CD4-positive, alpha-beta T cell treated with Interleukin-6 for 4 hours (primary cell): ENCODE measurements around the gene ITPA.
"Not testable (repeated sequence)": the region's sequence is repeated elsewhere in the genome, so short reads cannot be mapped to it uniquely, and the experiment has no call there.

ENCODE experiments used
- DNase-seq: peaks from one replicate; pipeline ENCODE4 v3.0.0-alpha.2; 2020; ENCODE audit warnings: mixed read lengths

The ITPA gene

DNA sequence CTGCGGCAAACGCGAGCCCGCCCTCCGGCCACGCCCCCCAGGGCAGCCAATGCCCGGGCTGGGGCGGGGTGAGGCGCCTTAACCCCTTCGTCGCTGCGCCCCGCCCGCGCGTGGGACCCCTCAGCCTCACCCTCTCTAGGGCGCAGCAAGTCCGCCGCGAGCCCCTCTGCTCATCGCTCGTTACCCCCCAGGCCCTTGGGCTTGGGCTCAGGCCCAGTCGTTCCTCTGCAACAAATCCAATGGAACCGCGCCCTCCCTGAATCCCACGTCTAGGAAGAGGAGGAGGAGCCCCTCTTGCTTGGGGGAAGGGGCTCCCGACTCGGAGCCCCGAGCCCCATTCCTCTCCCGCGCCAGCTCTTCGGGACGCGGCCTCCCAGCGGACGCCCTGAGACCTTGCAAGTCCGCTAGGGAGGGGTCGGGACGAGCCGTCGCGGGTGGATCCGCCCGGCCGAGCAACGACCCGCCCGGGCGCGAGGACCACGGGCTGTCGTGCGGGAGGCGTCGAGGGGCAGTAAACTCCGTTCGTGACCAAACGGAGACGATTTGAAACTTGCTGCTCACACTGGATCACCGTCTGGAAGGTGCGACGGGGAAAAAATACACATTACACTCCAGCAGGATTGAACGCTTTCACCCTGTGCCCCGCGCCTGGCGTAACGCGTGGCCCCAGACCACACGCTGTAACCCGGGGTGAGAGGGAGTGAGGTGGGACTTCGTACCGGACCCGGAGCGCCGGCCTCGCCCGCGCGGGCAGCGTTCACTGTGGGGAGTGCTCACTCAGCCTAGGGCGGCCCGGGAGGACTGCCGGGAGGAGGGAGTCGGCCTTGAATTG is 35.5 kb upstream of the ITPA start:
- peak; percentile 96 for DNase-seq

- DNase-seq = no peak
Measured at GRCh38 chr20:3174442-3175261, 34.6 kb upstream of the ITPA start.

DNA sequence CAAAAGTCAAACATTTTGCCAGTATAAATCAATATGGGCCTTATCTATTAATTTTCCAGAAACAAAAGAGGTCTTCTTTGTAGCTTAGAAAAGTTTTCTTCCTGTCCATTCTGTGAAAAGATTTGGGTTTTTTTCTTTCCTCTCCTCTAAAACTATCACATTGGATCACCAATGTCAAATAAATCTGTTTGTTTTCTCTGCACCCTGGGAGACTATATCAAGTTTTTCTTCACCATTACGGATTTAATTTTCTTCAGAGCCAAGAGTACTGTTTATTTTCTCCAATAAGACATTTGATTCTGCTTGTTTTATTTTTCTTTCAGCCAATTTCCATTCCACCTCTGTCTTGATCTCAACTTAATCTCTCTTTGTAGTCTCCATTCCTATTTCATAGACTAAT is 34.0 kb upstream of the ITPA start:
- no peak for DNase-seq

DNA sequence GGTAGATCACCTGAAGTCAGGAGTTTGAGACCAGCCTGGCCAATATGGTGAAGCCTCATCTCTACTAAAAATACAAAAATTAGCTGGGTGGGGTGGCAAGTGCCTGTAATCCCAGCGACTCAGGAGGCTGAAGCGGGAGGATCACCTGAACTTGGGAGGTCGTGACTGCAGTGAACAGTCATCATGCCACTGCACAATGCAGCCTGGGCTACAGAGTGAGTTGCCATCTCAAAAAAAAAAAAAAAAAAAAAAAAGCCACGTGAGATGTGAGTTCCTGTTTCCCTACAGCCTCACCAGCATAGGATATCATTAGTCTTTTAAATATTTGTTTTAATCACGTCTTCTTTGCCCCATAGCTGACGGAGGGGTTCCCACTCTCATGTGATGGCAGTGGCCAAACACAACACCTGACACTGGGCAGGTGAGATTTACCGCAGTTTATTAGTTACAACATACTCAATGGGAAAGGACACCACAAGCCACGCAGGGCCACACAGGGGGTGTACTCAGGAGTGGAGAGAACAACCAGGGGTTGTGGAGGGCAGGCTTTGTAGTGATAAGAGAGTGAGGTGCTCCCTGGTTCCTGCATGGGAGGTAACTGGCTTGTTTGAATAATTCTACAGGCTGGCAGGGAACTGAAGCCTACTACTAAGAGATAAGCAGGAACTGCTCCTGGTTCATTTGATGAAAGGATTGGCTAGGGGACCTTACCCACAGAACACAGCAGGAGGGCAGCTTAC is 31.4 kb upstream of the ITPA start:
- DNase-seq = no peak

- no peak for DNase-seq
Measured at GRCh38 chr20:3180319-3180718, 29.0 kb upstream of the ITPA start.

- DNase-seq = no peak
Measured at GRCh38 chr20:3181270-3181669, 28.0 kb upstream of the ITPA start.

DNA sequence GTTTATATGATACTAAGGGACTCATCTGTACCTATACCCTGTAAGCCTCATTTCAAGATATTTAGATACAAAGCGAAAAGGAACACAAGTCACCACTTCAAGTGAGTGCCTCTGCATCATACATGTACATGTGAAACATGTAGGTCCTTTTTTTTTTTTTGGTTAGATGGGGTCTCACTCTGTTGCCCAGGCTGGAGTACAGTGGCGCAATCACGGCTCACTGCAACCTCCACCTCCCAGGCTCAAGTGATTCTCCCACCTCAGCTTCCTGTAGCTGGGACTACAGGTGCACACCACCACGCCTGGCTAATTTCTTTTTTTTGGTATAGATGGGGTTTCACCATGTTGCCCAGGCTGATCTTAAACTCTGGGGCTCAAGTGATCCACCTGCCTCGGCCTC is 26.9 kb upstream of the ITPA start:
- not testable (repeated sequence) for DNase-seq

- no peak for DNase-seq
Measured at GRCh38 chr20:3183896-3184612, 25.2 kb upstream of the ITPA start.

DNA sequence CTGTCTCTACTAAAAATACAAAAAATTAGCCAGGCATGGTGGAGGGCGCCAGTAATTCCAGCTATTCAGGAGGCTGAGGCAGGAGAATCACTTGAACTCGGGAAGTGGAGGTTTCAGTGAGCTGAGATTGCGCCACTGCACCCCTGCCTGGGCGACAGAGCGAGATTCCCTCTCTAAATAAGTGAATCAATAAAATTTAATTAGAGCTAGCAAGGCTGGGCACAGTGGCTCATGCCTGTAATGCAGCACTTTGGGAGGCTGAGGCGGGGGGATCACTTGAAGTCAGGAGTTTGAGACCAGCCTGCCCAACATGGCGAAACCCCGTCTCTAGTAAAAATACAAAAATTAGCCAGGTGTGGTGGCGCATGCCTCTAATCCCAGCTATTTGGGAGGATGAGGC is 21.4 kb upstream of the ITPA start:
- DNase-seq = not testable (repeated sequence)

GRCh38 chr20:3188823-3189413 is 20.4 kb upstream of the ITPA start:
- no peak for DNase-seq

- no peak for DNase-seq
Measured at GRCh38 chr20:3189561-3190131, 19.7 kb upstream of the ITPA start.

DNA sequence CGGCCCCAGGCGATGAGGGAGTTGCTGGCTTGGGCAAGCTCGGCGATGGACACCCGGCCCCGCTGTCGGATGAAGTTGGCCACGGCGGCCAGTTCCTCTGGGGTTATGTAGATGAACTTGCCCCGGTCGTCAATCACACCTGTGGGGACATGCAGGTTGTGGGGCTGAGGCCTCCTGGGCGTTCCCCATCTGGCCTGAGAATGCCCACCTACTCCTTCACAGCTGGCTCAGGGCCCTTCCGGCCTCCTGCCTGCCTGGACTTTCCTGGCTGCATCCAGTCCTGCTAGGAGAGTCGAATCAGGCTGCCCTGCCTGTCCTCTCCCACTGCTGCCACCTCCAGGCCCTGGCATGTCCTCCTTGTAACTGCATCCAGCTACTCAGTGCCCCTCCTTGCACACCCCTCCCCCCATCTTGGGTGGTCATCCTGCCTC is 18.6 kb upstream of the ITPA start:
- no peak for DNase-seq

- DNase-seq = no peak
Measured at GRCh38 chr20:3192226-3193015, 16.9 kb upstream of the ITPA start.

- no peak for DNase-seq
Measured at GRCh38 chr20:3193806-3194616, 15.3 kb upstream of the ITPA start.

DNA sequence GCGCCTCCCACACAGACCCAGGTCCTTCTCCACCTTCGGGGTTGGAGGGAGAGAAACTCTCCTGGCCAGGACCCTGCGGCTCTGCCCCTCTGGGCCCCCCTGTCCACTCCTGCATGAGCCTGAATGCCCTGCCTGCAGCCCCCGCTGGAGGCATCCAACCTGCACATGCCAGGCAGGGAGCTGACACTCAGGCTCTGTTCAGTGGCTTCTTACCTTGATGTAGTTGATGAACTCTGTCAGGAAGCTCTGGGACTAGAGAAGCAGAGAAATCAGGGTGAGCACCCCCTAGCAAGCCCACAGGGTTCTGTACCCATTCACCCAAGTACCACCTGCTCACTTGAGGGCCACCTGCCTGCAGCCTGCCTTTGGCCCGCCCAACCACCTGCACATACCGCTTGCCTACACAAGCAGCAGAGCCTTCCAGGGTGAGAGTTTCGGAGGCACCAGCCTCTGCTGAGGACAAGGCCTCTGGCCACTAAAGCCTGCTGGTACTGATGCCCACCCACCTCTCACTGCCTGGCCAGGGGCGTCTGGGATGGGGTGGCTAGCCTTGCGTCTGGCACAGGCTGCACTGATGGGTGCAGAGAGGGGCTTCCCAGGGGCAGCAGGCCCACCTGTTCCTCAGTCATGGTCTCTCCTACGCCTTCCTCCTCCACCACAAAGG is 14.5 kb upstream of the ITPA start:
- no peak for DNase-seq

DNA sequence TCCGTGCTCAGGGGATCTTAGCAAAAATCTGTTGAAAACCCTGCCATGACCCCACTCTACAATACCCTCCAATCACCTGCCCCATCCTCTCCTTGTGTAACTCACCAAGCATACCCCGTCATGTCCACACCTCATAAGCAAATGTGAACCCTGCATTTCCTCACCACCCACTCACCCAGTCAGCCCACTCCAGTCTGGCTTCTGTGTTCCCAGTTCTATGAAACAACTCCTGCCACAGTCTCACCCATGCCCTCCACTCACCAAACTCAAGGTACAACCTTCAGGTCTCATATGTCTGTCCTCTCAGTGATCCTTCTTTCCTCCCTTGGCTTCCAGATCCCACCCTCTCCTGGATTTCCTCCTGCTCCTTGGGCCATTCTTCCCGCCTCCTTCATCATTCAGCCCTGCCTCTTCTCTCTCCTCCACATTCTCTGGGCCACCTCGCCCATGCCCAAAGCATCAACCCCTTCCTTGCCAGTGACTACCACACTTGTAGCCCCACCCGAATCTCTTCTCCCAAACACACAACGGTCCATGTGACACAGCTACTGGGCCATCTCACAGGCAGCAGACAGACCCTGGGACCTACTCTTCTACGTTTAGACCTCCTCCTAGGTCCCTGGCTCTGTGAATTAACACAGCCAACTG is 13.6 kb upstream of the ITPA start:
- no peak for DNase-seq

DNA sequence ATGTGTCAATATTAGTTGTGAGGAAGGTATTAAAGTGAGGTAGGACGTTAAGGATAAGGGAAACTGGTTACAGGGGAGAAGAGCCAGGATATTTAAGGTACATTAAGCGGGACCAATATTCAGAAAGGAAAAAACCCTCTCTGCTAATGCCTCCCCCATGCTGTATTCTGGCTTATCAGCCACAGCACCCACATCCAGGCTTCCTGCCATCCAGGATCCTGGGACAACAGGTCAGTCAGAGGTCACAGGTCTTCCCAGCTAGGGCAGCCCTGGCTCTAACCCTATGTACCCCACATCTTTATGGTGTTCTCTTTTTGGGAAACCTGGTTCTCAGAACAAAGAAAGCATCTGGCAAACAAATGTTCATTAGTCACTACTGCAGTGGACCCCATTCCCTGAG is 10.1 kb upstream of the ITPA start:
- no peak for DNase-seq

DNA sequence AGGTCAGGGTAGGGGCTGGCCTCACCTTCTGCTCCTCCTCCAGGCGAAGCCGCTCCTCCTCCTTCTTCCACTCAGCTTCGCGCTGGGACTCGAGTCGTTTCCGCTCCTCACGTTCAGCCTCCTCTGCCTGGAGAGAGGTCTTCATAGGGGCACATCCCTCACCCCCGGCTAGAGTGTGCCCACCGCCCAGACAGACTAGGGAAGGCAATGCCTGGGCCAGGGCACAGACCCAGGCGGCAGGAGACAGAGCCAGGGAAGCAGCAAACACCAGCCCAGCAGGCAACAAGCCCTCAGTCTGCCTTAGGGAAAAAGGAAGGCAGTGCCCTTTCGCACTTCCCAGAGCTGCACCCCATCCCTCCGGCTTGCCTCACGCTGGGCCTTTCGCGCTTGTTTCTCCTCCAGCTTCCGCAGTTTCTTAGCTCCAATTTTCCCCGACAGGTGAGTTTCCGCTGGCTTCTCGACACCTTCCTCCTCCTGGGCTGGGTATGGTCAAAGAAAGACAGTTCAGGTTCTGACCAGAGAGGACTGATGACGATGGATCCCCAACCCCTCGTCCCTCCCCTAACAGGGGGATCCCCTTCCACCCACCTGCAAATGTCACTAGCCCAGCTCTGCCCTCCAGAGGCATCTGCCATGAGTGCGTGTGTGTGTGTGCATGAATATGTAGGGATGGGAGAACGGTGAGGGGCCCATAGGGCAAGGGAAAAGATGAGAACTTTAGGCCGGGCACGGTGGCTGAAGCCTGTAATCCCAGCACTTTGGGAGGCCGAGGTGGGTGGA is 9.1 kb upstream of the ITPA start:
- no peak for DNase-seq
